HepG2 (cell line): ENCODE results near the gene ROMO1. TPM values are rescaled to one million over a fixed set of nuclear protein-coding genes. Genes with fewer than 3 reads are reported as not detected.

Source experiments
- ATAC-seq: fragments of 200-7000 bp; cut with Tn5 transposase; 3 replicates; pipeline ENCODE4 v1.9.1; 2020; ENCODE audit warnings: mild to moderate bottlenecking, moderate library complexity
- BruUV-seq: library from RNA; stranded (reverse); fragments of 400-500 nt; replicated peaks from 2 replicates; lab custom pipeline; 2021; lab: Mats Ljungman, UMichigan
- CTCF ChIA-PET: fragments of 300-600 bp; formaldehyde crosslinking; extraction: SDS; loops from one replicate; lab custom pipeline; 2021; ENCODE audit warnings: low total read pairs, inconsistent platforms, low intra/inter-chr PET ratio; lab: Yijun Ruan, JAX
- POLR2A ChIA-PET: fragments of 350-600 bp; sonication (Branson Sonifier 250); formaldehyde crosslinking; loops from one replicate; lab custom pipeline; 2020; ENCODE audit warnings: antibody characterized with exemption, inconsistent platforms; lab: Yijun Ruan, JAX
- DNase-seq: peaks from one replicate; pipeline ENCODE4 v3.0.0-alpha.2; 2015; ENCODE audit warnings: low spot score
- FAIRE-seq: peaks from 3 replicates; lab custom pipeline; 2011; peaks lifted over from hg19 to GRCh38; lab: Jason Lieb, UNC
- H2AFZ ChIP-seq: one replicate; pipeline ENCODE4 v1.6.1; 2011; ENCODE audit warnings: low read length, inconsistent platforms
- H3K27ac ChIP-seq: fragments of 300-600 bp; 3 replicates; pipeline ENCODE4 v1.8.0; 2011; ENCODE audit warnings: mixed run types, mild to moderate bottlenecking, mixed read lengths, low read length, inconsistent platforms; ENCODE audit not compliant: insufficient read depth; ENCODE audit errors: extremely low read length
- H3K27me3 ChIP-seq, 2 experiments: fragments of 200-600 bp in 1 of 2; 2 replicates in 1 of 2; 3 replicates in 1 of 2; pipeline versions ENCODE4 v1.6.0 to v1.8.0; 2011; ENCODE audit warnings: low read length in 2 of 2, mild to moderate bottlenecking in 2 of 2, moderate library complexity in 2 of 2, inconsistent platforms in 1 of 2; ENCODE audit not compliant: insufficient read depth in 2 of 2, control insufficient read depth in 1 of 2
- H3K36me3 ChIP-seq, 2 experiments: fragments of 200-600 bp in 1 of 2; replicated peaks in 1 of 2; 2 replicates in 1 of 2; 3 replicates in 1 of 2; pipeline versions ENCODE4 v1.5.1 to v1.8.0; 2011; ENCODE audit warnings: low read length in 2 of 2, inconsistent platforms in 1 of 2; ENCODE audit not compliant: insufficient read depth in 2 of 2, control insufficient read depth in 1 of 2
- H3K4me1 ChIP-seq: 2 replicates; pipeline ENCODE4 v1.5.1; 2012; ENCODE audit warnings: low read length, inconsistent platforms; ENCODE audit not compliant: insufficient read depth
- H3K4me2 ChIP-seq: 2 replicates; pipeline ENCODE4 v1.6.0; 2011; ENCODE audit warnings: low read depth, low read length, inconsistent platforms
- H3K4me3 ChIP-seq, 3 experiments: fragments of 200-600 bp in 1 of 3; sonication (generic), shearing (Covaris generic) in 1 of 3; replicated peaks in 1 of 3; 2 replicates each; pipeline ENCODE4 v1.5.1; 2011 to 2016; ENCODE audit warnings: low read length in 3 of 3, inconsistent platforms in 2 of 3, low read depth in 2 of 3, mild to moderate bottlenecking in 2 of 3, control low read depth in 1 of 3, mixed read lengths in 1 of 3; ENCODE audit not compliant: insufficient read depth in 1 of 3
- H3K79me2 ChIP-seq: one replicate; pipeline ENCODE4 v1.6.1; 2011; ENCODE audit warnings: low read length, inconsistent platforms; ENCODE audit not compliant: insufficient read depth
- H3K9ac ChIP-seq: 2 replicates; pipeline ENCODE4 v1.6.0; 2011; ENCODE audit warnings: mild to moderate bottlenecking, low read depth, low read length, inconsistent platforms; ENCODE audit not compliant: insufficient read depth
- H3K9me3 ChIP-seq: 2 replicates; pipeline ENCODE4 v1.5.1; 2012; ENCODE audit warnings: mild to moderate bottlenecking, low read length
- H4K20me1 ChIP-seq: 2 replicates; pipeline ENCODE4 v1.6.0; 2011; ENCODE audit warnings: inconsistent platforms, mild to moderate bottlenecking, low read length, moderate library complexity; ENCODE audit not compliant: insufficient read depth
- CBX5 ChIP-seq: sonication (generic); formaldehyde crosslinking; IDR thresholded peaks from 2 replicates; pipeline ENCODE4 v1.4.0; 2020; ENCODE audit warnings: missing genetic modification reagents, borderline replicate concordance
- KDM4B ChIP-seq: sonication (generic); formaldehyde crosslinking; IDR thresholded peaks from 2 replicates; pipeline ENCODE4 v1.4.0; 2020; ENCODE audit warnings: missing genetic modification reagents
- NFKB2 ChIP-seq: sonication (generic); formaldehyde crosslinking; IDR thresholded peaks from 2 replicates; pipeline ENCODE4 v1.4.0; 2020; ENCODE audit warnings: missing genetic modification reagents, borderline replicate concordance
- NFYB ChIP-seq: sonication (generic); formaldehyde crosslinking; IDR thresholded peaks from 2 replicates; pipeline ENCODE4 v1.4.0; 2020; ENCODE audit warnings: missing genetic modification reagents
- RFXANK ChIP-seq: IDR thresholded peaks from 2 replicates; pipeline ENCODE4 v1.6.1; 2016
- SMAD1 ChIP-seq: sonication (generic); formaldehyde crosslinking; IDR thresholded peaks from 2 replicates; pipeline ENCODE4 v1.4.0; 2020; ENCODE audit warnings: missing genetic modification reagents, low read depth, mild to moderate bottlenecking, borderline replicate concordance
- ZMYM4 ChIP-seq: sonication (generic); formaldehyde crosslinking; IDR thresholded peaks from 2 replicates; pipeline ENCODE4 v1.8.1; 2023; ENCODE audit warnings: mild to moderate bottlenecking, missing genetic modification reagents
- ZNF18 ChIP-seq: sonication (generic); formaldehyde crosslinking; IDR thresholded peaks from 2 replicates; pipeline ENCODE4 v1.8.0; 2022; ENCODE audit warnings: mild to moderate bottlenecking, missing genetic modification reagents; ENCODE audit not compliant: insufficient replicate concordance
- ZNF234 ChIP-seq: sonication (generic); formaldehyde crosslinking; conservative IDR thresholded peaks from 2 replicates; pipeline ENCODE4 v1.5.1; 2020; ENCODE audit warnings: mild to moderate bottlenecking, missing genetic modification reagents
- ZNF260 ChIP-seq: sonication (generic); formaldehyde crosslinking; IDR thresholded peaks from 2 replicates; pipeline ENCODE4 v1.4.0; 2020; ENCODE audit warnings: missing genetic modification reagents, low read depth, mild to moderate bottlenecking, borderline replicate concordance
- ZNF326 ChIP-seq: sonication (generic); formaldehyde crosslinking; IDR thresholded peaks from 2 replicates; pipeline ENCODE4 v1.4.0; 2020; ENCODE audit warnings: missing genetic modification reagents, borderline replicate concordance
- ZNF354B ChIP-seq: sonication (generic); formaldehyde crosslinking; IDR thresholded peaks from 2 replicates; pipeline ENCODE4 v1.8.0; 2022; ENCODE audit warnings: mild to moderate bottlenecking, missing genetic modification reagents
- ZNF597 ChIP-seq: sonication (generic); formaldehyde crosslinking; IDR thresholded peaks from 2 replicates; pipeline ENCODE4 v1.5.0; 2020; ENCODE audit warnings: missing genetic modification reagents
- ZNF839 ChIP-seq: sonication (generic); formaldehyde crosslinking; IDR thresholded peaks from 2 replicates; pipeline ENCODE4 v1.4.0; 2020; ENCODE audit warnings: missing genetic modification reagents, mild to moderate bottlenecking, borderline replicate concordance
- WGBS: methylation state at CpG from one replicate; pipeline ENCODE4 v1.1.6; 2017; ENCODE audit warnings: low lambda C conversion rate; 5-methylcytosine and 5-hydroxymethylcytosine counted together
- in situ Hi-C: cut with HindIII; loops from 2 replicates; pipeline ENCODE4 v1.10.0; 2017; ENCODE audit warnings: low pct_unique_long_range_greater_than_20kb; ENCODE audit not compliant: extremely low pct_ligation_motif_present
- intact Hi-C: fragments of 100-400 bp; cut with micrococcal nuclease; formaldehyde crosslinking; loops from one replicate; pipeline ENCODE4 v1.10.0; 2022; ENCODE audit not compliant: unreplicated experiment
- polyA plus RNA-seq, 8 experiments: library from polyadenylated mRNA; depleted of rRNA in 3 of 8; stranded (reverse) in 7 of 8; unstranded in 1 of 8; fragments of >200 nt; fragmentation: Illumina TruSeq in 4 of 8; extraction: Trizol in 4 of 8; gene quantifications; 2 replicates each; pipeline versions ENCODE4 v1.2.1 to v1.2.3, GENCODE V29; 2011 to 2016; ENCODE audit warnings: low read depth in 4 of 8, missing spikeins in 1 of 8, mixed read lengths in 1 of 8; ENCODE audit not compliant: insufficient read depth in 1 of 8
- total RNA-seq, 5 experiments: library from RNA; depleted of rRNA; stranded (reverse); fragments of >200 nt; fragmentation: Illumina TruSeq; extraction: Trizol; gene quantifications; 2 replicates each; pipeline ENCODE4 v1.2.3, GENCODE V29; 2016; ENCODE audit warnings: low read depth in 1 of 5
- TF ChIP-seq, protein P1 (sequence below): sonication (generic); formaldehyde crosslinking; IDR thresholded peaks from 2 replicates; pipeline ENCODE4 v1.4.0; 2020; ENCODE audit warnings: mild to moderate bottlenecking, missing genetic modification reagents

The ROMO1 gene
- total and polyA plus RNA-seq, 2 of the 13 experiments (the other 11 are each of a cell fraction or from before 2014, with no cell fraction given), result 636 to 755 TPM

GRCh38 chr20:35663516-35664465 lies 35.4 kb upstream of the ROMO1 start (continued):
- TF ChIP-seq ZNF839 (CRISPR knock-in tag), result no peak
- TF ChIP-seq ZNF234 (CRISPR knock-in tag), result no peak
- no peak for TF ChIP-seq RFXANK
- TF ChIP-seq NFYB (CRISPR knock-in tag), result no peak
- TF ChIP-seq ZNF326 (CRISPR knock-in tag), result peak; percentile 90; the same call in 1 of the 2 replicates
- no peak for TF ChIP-seq ZNF260 (CRISPR knock-in tag)
- TF ChIP-seq, protein P1, sequence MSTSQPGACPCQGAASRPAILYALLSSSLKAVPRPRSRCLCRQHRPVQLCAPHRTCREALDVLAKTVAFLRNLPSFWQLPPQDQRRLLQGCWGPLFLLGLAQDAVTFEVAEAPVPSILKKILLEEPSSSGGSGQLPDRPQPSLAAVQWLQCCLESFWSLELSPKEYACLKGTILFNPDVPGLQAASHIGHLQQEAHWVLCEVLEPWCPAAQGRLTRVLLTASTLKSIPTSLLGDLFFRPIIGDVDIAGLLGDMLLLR (CRISPR knock-in tag), result no peak; the same call in 1 of the 2 replicates
- TF ChIP-seq, all 625 proteins: peak for 84

DNA sequence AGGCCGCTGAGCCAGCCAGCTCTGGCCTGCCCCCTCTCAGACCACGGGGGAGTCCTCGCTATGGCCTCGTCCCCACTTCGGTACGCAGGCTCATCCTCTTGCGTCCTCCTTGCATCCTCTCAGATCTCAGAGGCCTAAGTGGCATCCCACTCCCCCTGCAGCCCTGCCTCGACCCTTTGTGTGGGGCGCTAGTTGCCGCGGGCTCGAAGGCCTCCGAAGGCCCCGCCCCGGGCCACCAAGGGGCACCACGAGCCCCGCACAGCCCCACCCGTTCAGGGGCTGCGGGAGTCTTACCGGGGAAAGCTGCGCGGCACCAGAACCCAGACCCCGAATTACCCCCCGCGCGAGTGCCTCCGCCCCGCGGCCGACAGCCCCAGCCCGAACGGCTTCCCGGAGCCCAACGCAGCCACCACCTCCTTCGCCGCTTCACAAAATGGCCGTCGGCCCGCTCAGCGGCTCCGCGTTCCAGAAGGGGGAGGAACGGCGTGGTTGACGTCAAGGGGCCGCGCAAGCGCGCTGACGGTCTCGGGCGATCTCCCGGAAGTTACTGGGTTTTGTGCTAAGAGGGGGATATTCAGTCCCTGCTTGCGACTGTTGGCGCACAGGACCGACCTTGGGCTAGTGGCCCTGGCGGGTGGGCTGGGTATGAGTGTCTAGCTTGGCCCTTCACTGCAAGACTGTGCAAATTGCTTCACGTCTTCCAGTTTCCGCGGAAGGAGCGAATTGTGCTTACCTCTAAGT lies 34.6 kb upstream of the ROMO1 start, which contains the start of the genes CPNE1 and RBM12:
CPNE1 (minus strand) TSS at position 435 of the 741 bp plus-strand sequence. CDS start 31,977 bp downstream, outside the sequence.
RBM12 (minus strand) TSS at position 435 of the 741 bp plus-strand sequence. CDS start 9,578 bp downstream, outside the sequence.
- ChIA-PET CTCF (no interaction called here), POLR2A (interaction anchor here (0.6 to 4.6 kb wide), 31 partner anchors 10 to 290 kb away, joined by 3 to 73 read pairs (median 4); partner anchors contain the start of genes CEP250, ERGIC3, NFS1 and PHF20)
- Histone ChIP-seq H2AFZ (peak within 1 kb of the TSS; percentile 64), H3K4me1 (peaks cover 42% of the 10 kb centered on the region), H4K20me1 (peaks cover 45% of the 10 kb centered on the region), H3K4me2 (peak within 1 kb of the TSS; percentile 95), H3K27me3 (no peaks in the 10 kb centered on the region; a peak in 1 of 5 replicates), H3K79me2 (peaks cover 51% of the 10 kb centered on the region), H3K9ac (peak within 1 kb of the TSS; percentile 99), H3K27ac (peak within 1 kb of the TSS; percentile 90), H3K36me3 (peaks cover 3 to 14% of the 10 kb centered on the region in 2 experiments; a peak in 4 of 5 replicates), H3K4me3 (peak within 1 kb of the TSS; percentile 76 to 99 (median 79)), H3K9me3 (no peaks in the 10 kb centered on the region)
- BruUV-seq, result no TSS peak
- peak; percentile 66 for FAIRE-seq
- in situ Hi-C loops (loop anchor here (5.0 kb wide), 1 partner anchor 47 kb away; the partner anchor contains the start of gene SPAG4), intact Hi-C loops (loop anchor here (2.0 kb wide), 2 partner anchors 34 to 48 kb away; partner anchors contain the start of genes NFS1 and ROMO1)
- peak; percentile 92 for ATAC-seq
- 3% methylated on average over 43 of the region's 61 CpGs for WGBS
- peak; percentile 96 for DNase-seq
- TF ChIP-seq ZNF18 (peak; percentile 98), ZNF354B (CRISPR knock-in tag) (peak; percentile 95), KDM4B (CRISPR knock-in tag) (no peak), ZNF597 (no peak), SMAD1 (CRISPR knock-in tag) (peak; percentile 99), CBX5 (CRISPR knock-in tag) (peak; percentile 76; the same call in 1 of the 2 replicates), NFKB2 (peak; percentile 97; the same call in 1 of the 2 replicates), ZMYM4 (peak; percentile 95)
